Measurements from ENCODE around the gene SNX5.
A peak's percentile ranks its signal among the peaks of the same experiment; 100 is the strongest.

SNX5 gene

DNA sequence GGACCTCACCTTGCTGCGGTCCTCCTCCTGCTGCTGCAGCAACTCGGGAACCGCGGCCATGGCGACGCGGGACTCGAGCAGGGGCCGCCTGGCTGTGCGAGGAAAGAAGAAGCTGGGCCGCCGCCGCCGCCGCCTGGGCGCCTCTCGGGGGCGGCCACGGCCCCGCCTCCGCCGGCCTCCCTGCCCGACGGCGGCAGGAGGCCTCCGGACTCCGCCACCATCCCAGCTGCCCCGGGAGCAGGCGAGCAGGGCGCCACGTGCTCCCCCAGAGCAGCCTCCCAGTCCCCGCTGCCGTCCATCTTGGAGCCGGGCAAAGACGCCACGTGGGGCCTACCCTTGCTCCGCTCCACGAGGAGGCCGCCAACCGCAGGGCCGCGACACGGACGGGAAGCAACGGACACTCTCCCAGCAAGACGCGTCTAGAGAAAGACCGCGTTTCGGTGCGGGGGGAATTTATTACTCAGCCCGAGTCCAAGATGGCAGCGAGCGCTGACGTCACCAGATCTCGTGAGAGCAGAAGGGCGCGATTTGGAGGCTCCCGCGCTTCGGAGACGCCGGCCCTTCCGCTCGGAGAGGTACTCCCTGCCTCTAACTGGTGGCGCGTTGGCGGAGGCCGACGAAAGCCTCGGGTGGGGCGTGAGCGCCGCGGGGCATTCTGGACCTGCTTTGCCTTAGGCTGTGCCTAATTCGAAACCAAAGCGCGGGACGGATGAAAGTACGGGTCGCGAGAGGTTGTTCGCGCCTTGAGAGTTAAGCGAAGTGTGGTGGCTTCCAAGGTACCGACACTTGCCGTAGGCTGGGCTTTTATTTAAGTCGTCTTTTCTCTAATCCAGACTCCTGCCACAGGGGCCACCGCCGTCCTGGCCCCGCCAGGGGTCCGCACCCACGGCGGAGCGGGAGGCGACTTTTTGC, at the start of gene SNX5, which contains the start of gene MGME1:
Gene SNX5 (minus strand): TSS at position 429 of the 912 bp plus-strand sequence. CDS start 369 bp downstream, at position 60.
Gene MGME1 (plus strand): TSS at position 653 of the 912 bp plus-strand sequence. CDS start 842 bp downstream, outside the sequence.
- peak; percentile 97 for DNase-seq

DNA sequence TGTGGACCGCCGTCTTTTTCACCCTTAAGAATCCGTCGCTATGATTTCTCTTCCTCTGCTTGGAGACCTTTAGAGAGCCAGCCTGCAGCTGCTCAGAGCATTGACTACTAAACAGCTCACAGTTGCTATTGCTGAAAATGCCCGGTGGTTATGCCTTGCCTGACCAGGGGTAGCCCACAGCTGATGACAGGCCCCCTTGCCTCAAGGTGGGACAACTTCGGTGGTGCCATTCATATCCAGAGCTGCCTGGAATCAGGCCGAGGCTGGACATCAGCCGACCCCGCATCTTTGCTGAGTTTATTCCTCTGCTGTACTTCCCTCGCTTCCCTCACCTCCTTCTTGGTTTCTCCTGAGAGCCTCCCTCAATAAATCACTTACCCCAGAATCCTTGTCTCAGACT, 49.5 kb upstream of the SNX5 start:
- DNase-seq: no peak

- no peak for DNase-seq
These were observed 48.2 kb upstream of the SNX5 start for GRCh38 chr20:18016772-18017171.

GRCh38 chr20:18014411-18014810, 45.8 kb upstream of the SNX5 start:
- no peak for DNase-seq

DNA sequence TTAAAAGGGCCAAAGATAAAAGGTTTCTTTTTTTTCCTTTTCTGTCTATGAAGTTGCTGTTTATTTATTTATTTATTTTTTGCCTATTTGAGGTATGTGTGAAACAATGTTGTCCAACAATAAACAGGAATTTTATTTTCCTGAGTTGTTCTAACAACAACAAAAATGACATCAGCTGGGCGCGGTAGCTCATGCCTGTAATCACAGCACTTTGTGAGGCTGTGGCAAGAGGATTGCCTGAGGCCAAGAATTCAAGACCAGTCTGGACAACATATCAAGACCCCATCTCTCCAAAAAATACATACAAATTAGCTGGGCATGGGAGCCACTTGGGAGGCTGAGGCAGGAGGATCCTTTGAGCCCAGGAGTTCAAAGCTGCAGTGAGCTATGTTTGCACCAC, 44.3 kb upstream of the SNX5 start:
- DNase-seq: no peak

- no peak for DNase-seq
These were observed 43.5 kb upstream of the SNX5 start for GRCh38 chr20:18011951-18012645.

GRCh38 chr20:18011482-18011881, 42.9 kb upstream of the SNX5 start:
- DNase-seq: no peak

DNA sequence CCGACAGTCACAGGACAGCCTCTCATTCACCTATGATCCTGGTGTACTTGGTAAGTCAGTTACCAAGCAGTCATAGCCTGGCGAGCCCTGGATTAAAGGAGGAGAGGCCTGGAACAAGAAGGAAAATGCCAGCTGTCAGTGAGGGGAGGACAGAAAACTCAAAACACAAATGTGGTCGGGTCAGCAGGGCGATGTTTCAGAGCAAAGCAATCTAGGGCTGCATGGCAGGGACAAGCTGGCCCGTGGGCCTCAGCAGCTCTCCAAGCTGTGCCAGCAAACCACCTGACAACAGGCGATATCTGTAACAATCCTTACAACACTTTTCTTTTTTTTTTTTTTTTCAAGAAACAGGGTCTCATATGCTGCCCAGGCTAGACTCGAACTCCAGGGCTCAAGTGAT, 40.5 kb upstream of the SNX5 start:
- no peak for DNase-seq

DNA sequence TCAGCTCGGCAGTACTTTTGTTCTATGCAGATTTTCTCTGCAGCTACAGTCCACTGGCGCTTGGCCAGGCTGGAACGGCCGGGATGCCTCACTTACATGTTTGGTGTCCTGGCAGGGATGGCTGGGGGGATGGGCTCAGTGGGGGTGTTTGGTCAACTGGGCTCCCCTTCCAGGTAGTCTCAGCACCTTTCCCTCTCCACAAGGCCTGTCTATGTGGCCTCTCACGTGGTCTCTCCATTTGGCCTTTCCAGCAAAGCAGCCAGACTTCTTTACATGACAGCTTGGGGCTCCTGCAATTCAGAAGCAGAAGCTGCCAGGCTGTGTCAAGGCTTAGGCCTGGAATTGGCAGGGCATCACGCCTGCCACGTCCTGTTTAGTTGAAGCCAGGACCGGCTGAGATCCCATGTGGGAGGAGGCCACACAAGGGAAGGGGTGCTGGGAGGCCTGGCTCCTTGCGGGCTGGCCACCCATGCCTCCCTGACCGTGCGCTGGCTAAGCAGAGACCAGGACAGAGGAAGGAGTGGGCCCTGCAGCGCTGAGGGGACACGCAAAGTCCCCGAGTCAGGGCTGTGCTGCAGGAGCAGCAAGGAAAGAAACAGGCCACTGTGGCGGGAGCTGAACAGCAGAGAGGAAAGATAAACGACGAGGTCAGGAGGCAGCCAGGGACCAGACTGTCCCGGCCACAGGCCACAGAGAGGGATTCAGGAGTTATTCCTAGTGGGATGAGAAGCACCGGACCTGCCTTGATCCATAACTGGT, 39.1 kb upstream of the SNX5 start:
- no peak for DNase-seq

DNA sequence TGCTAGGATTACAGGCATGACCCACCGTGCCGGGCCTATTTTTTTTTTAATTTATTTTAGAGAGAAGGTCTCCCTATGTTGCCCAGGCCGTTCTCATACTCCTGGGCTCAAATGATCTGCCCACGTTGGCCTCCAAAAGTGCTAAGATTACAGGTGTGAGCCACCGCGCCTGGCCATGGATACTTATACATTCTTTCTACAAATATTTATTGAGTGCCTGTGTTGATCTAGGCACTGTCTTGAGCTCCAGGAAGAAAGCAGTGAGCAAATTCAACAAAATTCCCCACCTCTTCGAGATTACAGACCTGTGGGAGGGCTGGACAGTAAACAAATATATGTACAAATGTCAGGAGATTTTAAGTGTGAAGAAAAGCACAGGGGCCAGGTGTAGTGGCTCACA, 38.1 kb upstream of the SNX5 start:
- DNase-seq: no peak

- DNase-seq: no peak
These were observed 37.4 kb upstream of the SNX5 start for GRCh38 chr20:18005990-18006364.

DNA sequence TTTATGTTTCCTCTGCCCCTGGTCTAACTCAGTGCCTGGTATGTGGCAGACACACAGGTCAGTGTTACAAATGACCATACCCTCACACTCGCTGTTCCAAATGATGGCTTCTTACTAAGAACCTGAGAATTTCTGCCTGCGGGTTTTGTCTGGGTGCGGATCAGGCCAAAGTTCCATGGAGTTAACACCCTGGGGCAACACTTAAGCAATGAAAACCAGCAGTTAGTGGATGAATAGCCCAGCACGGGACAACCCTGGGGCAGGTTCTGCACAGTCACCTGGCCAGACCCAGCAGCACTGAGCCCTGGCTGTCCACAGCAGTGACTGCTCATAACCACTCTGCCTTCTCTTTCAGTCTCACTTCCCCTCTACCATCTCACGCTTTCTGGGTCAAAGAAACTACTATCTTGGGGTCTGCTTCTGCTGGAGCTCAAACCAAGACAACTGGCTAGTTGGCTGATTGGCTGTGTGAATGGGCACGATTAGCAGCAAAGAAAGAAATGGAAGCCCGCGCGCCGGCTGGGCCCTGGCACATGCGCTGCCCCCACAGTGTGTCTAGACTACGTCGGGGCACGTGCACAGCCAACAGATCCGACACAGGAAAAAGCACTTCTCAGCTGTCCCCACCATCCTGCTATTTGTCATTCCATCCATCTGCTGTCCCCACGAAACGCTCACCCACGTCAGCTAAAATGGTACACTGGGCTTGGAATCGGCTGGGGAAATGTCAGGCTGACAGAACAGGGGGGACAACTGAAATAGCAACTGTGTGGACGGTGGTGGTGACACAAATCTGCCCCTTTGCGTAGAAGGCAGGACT, 36.8 kb upstream of the SNX5 start:
- no peak for DNase-seq

- no peak for DNase-seq
These were observed 35.9 kb upstream of the SNX5 start for GRCh38 chr20:18004384-18005031.

- DNase-seq: no peak
These were observed 35.3 kb upstream of the SNX5 start for GRCh38 chr20:18003897-18004296.

GRCh38 chr20:18001131-18001921, 32.7 kb upstream of the SNX5 start:
- DNase-seq: no peak

- DNase-seq: no peak
These were observed 31.0 kb upstream of the SNX5 start for GRCh38 chr20:17999566-17999965.

DNA sequence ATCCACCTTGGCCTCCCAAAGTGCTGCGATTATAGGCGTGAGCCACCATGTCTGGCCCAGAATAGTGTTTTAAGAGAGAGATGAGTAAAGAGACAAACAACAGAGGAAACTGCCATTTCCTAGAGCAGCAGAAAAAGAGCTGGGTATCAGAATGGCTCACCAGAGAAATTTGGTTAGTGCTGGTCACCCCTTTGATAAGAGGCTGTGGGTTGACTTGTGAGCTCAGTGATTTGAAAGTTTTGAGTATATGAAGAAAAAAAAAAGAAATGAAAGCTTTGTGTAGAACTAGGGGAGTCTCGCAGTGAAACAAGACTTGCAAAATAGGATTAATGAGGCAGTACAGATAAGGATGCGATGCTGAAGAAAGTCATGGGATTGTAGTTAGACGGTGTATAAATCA, 29.9 kb upstream of the SNX5 start:
- DNase-seq: no peak

DNA sequence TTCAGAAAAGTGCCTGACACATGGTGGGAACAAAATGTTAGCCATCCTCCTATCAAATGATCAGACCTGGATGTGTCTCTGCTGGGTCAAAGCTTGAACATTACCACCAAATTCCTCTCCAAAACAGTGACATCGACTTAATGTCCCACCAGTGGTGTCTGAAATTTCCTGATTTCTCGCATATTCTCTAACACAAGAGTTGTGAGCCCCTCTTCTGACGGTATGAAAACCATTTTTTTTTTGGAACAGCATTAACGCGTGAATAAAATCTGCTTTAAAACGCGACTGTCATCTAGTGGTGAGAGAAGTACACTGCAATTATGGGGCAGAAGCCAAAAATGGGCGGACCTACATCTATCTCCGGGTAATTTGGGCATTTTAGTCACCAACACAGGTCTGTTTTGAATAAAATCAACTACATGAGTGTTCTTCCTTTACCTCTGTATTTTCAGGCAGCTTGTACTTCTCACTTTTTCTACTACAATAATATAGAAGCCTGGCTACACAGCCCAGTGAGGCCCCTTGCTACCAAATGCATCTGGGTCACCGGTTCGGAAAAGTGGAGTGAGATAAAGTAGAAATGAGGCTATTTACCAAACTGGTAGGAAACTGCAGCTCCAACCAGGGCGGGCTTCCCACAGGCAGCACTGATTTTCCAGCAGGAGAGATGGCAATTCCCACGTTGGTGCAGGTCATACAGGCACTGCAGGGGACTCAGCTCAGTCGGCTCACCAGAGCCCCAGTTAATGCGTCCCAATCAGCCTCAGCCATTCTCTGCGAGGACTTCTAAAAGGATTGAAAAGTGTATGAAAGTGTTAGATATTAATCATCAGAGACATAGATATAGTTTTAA, 27.6 kb upstream of the SNX5 start:
- peak; percentile 18 for DNase-seq

- DNase-seq: peak; percentile 18
These were observed 25.0 kb upstream of the SNX5 start for GRCh38 chr20:17993546-17993945.

Measured in NCI-H1436 (cell line).